Glutamatergic neuron (in vitro differentiated cells): ENCODE data around the gene DNAH2. TPM values are rescaled to one million over a fixed set of nuclear protein-coding genes. Genes with fewer than 3 reads are reported as not detected.

Experiments
- DNase-seq: peaks from one replicate; pipeline ENCODE4 v3.0.0; 2022
- H3K27ac Mint-ChIP-seq: one replicate; pipeline ENCODE4 v1.8.0; 2020; ENCODE audit warnings: mild to moderate bottlenecking, mixed read lengths, inconsistent platforms; ENCODE audit not compliant: unreplicated experiment
- H3K27me3 Mint-ChIP-seq: one replicate; pipeline ENCODE4 v1.8.0; 2020; ENCODE audit warnings: mild to moderate bottlenecking, moderate library complexity, mixed read lengths, inconsistent platforms; ENCODE audit not compliant: unreplicated experiment
- H3K36me3 Mint-ChIP-seq: one replicate; pipeline ENCODE4 v1.8.0; 2020; ENCODE audit warnings: mild to moderate bottlenecking, mixed read lengths, inconsistent platforms; ENCODE audit not compliant: unreplicated experiment
- H3K4me1 Mint-ChIP-seq: one replicate; pipeline ENCODE4 v1.8.0; 2020; ENCODE audit warnings: mild to moderate bottlenecking, low read depth, mixed read lengths, inconsistent platforms; ENCODE audit not compliant: unreplicated experiment
- H3K4me3 Mint-ChIP-seq: one replicate; pipeline ENCODE4 v1.8.0; 2020; ENCODE audit warnings: mild to moderate bottlenecking, mixed read lengths, inconsistent platforms; ENCODE audit not compliant: unreplicated experiment
- H3K9me3 Mint-ChIP-seq: one replicate; pipeline ENCODE4 v1.8.0; 2020; ENCODE audit warnings: mild to moderate bottlenecking, moderate library complexity, mixed read lengths, inconsistent platforms; ENCODE audit not compliant: unreplicated experiment
- total RNA-seq: library from RNA; stranded (reverse); fragmentation: NEBNext Ultra II Directional; extraction: Animal tissue kit (Norgen Biotek cat#: 25700); gene quantifications from one replicate; pipeline ENCODE4 v1.2.1, GENCODE V29; 2021; ENCODE audit not compliant: unreplicated experiment
- TF ChIP-seq, protein P1 (sequence below): fragments of 200-600 bp; sonication (generic); IDR thresholded peaks from one replicate; pipeline ENCODE4 v1.5.0; 2021; ENCODE audit not compliant: partially characterized antibody, unreplicated experiment

Gene DNAH2
- total RNA-seq, 1 donor from 2014 or later = 0.07 TPM

- Mint-ChIP-seq H3K36me3 (no peaks in the 10 kb centered on the region), H3K27ac (no peak overlapping the region), H3K4me3 (no peak overlapping the region), H3K4me1 (no peaks in the 10 kb centered on the region), H3K9me3 (no peaks in the 10 kb centered on the region), H3K27me3 (peaks cover 11% of the 10 kb centered on the region)
- no peak for DNase-seq
- TF ChIP-seq, protein P1, sequence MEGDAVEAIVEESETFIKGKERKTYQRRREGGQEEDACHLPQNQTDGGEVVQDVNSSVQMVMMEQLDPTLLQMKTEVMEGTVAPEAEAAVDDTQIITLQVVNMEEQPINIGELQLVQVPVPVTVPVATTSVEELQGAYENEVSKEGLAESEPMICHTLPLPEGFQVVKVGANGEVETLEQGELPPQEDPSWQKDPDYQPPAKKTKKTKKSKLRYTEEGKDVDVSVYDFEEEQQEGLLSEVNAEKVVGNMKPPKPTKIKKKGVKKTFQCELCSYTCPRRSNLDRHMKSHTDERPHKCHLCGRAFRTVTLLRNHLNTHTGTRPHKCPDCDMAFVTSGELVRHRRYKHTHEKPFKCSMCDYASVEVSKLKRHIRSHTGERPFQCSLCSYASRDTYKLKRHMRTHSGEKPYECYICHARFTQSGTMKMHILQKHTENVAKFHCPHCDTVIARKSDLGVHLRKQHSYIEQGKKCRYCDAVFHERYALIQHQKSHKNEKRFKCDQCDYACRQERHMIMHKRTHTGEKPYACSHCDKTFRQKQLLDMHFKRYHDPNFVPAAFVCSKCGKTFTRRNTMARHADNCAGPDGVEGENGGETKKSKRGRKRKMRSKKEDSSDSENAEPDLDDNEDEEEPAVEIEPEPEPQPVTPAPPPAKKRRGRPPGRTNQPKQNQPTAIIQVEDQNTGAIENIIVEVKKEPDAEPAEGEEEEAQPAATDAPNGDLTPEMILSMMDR = no peak
Observed at GRCh38 chr17:7823581-7824001, 106.0 kb downstream of the DNAH2 start.

DNA sequence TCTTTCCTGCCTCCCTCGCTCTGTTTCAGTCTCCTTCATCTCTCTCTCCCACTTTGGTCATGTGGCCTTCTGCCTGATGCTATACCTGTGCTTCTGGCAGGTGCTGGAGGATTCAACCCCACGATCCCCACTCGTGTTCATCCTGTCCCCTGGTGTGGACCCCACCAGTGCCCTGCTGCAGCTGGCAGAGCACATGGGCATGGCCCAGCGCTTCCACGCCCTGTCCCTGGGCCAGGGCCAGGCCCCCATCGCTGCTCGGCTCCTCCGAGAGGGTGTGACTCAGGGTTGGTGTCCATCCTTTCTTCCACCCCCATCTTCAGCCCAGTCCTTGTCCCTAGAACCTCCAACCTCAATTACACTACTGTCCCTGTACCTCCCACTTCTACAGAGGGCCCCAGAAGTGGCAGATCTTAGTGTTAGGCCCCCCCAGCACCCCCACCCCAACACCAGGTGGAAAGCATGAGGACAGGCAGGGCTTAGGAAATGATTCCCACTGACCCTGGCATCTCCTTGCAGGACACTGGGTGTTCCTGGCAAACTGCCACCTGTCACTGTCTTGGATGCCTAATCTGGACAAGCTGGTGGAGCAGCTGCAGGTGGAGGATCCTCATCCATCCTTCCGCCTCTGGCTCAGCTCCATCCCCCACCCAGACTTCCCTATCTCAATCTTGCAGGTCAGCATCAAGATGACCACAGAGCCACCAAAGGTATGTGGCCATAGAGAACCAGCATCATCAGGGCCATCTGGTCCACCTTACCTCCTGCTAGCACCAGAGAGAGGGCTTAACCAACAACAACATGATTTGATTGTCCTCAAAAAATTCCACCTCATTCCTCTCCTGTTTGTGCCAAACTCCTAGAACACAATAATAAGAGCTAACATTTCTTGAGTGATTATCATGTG, 106.7 kb downstream of the DNAH2 start:
- Mint-ChIP-seq H3K4me3 (no peak overlapping the region), H3K9me3 (no peaks in the 10 kb centered on the region), H3K27ac (no peak overlapping the region), H3K4me1 (no peaks in the 10 kb centered on the region), H3K36me3 (no peaks in the 10 kb centered on the region), H3K27me3 (peaks cover 11% of the 10 kb centered on the region)
- TF ChIP-seq, protein P1 = no peak
- DNase-seq = no peak

DNA sequence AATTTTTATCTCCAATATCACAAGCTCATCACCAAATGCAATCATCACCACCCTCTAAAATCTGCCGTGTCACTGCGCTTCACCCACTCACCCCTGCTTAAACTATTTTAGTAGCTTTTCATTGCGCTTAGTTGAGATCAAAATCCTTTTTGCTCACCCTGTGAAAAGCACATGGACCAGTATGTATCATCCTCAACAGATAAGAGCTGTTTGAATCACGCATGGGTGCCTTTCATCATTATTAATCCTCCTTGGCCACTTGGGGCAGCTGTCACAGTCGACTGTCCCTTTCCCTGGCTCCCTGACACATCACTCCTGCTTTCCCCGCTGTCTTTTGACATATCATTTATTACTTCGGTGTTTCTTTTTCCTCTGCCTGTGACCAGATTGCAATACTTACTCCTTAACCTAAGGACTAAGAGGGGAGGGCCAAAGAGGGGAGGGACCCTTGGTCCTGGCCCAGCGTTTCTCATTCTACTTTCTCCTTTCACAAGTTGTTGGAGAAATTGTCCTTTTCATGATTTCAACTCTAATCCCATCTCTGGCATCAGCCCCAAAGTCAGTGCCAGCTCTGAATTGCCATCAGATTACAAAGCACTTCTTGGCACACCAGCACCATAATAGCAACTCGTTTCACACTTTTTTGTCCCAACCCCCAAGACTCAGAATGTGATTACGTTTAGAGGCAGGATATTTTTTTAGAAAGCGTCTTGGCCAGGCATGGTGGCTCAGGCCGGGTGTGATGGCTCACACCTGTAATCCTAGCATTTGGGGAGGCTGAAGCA, 107.9 kb downstream of the DNAH2 start:
- Mint-ChIP-seq H3K4me3 (no peak overlapping the region), H3K9me3 (no peaks in the 10 kb centered on the region), H3K36me3 (no peaks in the 10 kb centered on the region), H3K27ac (no peak overlapping the region), H3K4me1 (no peaks in the 10 kb centered on the region), H3K27me3 (peaks cover 9% of the 10 kb centered on the region)
- TF ChIP-seq, protein P1 = no peak
- DNase-seq = no peak

DNA sequence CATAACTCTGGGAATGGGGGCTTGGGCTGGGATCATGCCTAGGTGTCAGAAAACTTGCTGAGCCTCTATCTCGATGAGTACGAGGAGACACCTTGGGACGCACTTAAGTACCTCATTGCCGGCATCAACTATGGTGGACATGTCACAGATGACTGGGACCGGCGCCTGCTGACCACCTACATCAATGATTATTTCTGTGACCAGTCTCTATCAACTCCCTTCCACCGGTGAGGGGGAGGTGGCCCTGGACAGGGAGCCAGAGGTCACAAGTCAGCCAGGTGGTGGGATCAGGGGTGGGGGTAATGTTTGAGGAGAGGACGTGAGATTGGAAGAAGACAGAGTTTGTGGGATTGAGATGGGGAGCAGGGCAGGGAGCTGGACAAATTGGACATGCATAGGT, 113.1 kb downstream of the DNAH2 start:
- H3K36me3 Mint-ChIP-seq = no peaks in the 10 kb centered on the region
- peaks cover 4% of the 10 kb centered on the region for H3K4me1 Mint-ChIP-seq
- no peak for DNase-seq
- H3K27ac Mint-ChIP-seq = no peak overlapping the region
- no peak overlapping the region for H3K4me3 Mint-ChIP-seq
- TF ChIP-seq, protein P1 = no peak
- H3K27me3 Mint-ChIP-seq = peaks cover 13% of the 10 kb centered on the region
- peaks cover 8% of the 10 kb centered on the region for H3K9me3 Mint-ChIP-seq

GRCh38 chr17:7831233-7831632, 113.7 kb downstream of the DNAH2 start:
- DNase-seq = no peak
- Mint-ChIP-seq H3K4me3 (no peak overlapping the region), H3K4me1 (peaks cover 4% of the 10 kb centered on the region), H3K36me3 (no peaks in the 10 kb centered on the region), H3K27me3 (peaks cover 15% of the 10 kb centered on the region), H3K27ac (no peak overlapping the region), H3K9me3 (peaks cover 9% of the 10 kb centered on the region)
- TF ChIP-seq, protein P1 = no peak
